GM21576 (cell line): ENCODE measurements around the gene TGFB1.

ENCODE experiments used
- ATAC-seq: cut with Tn5 transposase; IDR thresholded peaks from one replicate; pipeline ENCODE4 v1.9.1; 2021; ENCODE audit warnings: mild to moderate bottlenecking, moderate library complexity; ENCODE audit not compliant: unreplicated experiment

TGFB1 gene

DNA sequence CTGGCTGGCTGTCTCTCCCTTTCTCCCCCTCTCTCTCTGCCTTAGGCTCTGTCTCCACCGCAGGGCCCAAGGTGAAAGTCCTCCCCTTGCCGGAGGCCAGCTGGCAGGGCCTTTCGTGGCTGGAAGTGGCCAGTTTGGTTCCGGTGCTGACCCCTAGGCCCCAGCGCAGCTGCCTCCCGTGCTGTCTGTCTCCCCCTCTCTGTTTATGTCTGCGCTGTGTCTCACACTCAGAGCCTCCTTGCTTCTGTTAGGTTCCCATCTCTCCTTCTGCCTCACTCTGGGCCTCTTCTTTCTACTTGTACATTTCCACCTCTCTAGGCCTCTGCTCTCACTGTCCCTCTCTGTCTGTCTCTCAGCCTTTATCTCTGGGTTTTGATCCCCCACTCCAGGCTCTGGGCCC, 30.7 kb downstream of the TGFB1 start:
- ATAC-seq, result no peak

DNA sequence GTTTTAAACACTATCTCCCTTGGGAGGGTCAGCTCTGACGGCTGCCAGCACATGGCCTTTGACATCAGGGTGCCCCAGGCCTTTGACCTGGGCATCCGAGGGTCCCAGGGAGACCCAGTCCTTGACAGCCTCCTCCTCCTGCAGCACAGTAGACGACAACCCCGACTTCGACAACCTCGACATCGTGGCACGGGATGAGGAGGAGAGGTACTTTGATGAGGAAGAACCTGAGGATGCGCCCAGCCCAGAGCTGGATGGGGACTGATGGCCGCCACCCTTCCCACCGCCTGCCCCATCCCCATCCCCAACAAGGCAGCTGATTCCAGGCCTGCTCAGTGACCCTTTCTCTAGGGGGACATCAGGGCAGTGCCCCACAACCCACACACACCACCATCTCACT, 31.3 kb downstream of the TGFB1 start:
- no peak for ATAC-seq

DNA sequence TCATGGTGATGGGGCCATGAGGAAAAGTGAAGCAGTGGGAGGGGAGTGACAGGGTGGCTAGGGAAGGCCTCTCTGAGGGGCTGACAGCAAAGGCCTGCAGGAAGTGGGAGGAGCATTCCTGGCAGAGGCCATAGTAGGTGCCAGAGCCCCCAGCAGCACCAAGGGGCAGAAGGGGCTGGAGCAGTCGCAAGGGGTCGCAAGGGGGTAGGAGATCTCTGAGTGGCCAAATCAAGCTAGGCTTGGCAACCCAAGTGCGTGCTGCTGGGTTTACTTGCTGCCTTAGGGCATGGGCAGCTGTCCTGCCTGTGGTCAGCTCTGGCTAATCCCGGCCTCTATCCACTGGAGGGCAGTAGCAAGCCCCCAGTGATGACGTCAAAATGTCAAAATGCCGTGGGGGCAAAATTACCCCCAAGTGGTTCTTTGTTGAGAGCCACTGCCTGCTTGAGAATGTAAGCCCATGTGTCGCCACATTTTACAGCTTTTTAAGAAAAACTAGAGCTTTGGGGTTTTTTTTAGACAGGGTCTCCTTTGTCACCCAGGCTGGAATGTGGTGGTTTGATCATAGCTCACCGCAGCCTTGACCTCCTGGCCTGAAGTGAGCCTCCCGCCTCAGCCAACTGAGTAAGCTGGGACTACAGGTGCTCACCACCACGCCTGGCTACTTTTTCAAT, 32.0 kb downstream of the TGFB1 start:
- ATAC-seq, result no peak

DNA sequence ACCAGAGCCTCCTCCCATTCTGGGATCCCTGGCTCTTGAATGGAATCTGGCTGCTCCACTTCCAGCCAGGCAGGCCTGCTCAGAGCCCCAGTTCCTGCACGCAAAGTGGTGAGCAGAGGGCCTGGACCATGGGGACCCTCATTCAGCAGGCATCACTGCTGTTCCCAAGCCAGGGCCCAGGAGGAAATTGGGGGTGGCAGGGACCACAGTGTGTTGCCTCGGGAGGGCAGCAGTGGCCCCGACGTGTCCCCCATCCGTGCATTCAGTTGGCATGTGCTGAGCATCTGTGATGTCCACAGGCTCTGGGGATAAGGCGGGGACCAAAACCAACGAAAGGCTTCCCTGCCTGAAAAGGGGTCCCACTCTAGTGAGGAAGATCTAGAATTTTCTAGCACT, 32.5 kb downstream of the TGFB1 start:
- no peak for ATAC-seq

DNA sequence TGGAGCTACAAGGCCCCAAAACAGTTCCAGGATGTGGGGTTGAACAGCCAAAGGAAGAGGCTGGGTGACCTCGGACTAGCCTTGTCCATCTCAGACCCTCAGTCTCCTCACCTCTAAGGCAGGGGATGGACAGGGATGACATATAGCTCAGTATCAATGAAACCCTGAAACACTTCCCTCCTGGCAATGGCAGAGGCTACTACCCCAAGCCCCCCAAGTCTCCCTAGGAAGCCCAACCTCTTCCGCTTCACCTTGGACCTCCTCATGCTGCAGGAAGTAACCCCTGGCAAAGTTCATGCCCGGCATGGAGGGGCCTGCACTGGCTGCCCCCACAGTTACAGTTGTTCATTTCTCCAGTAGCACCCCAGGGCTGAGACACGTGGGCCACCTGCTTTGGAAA, 33.2 kb downstream of the TGFB1 start:
- no peak for ATAC-seq

DNA sequence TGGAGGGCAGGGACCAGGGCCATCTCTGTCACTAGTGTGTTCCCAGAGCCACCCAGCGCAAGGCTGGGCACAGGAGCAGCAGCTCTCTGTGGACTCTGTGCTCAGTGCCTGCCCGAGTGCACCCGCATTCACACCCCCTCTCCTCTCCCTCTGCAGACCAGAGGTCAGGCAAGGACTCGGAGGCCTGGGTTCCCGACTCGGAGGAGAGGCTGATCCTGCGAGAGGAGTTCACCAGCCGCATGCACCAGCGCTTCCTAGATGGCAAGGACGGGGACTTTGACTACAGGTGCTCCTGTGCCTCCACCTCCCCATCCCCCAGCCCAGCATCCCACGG, 33.6 kb downstream of the TGFB1 start:
- ATAC-seq, result no peak

DNA sequence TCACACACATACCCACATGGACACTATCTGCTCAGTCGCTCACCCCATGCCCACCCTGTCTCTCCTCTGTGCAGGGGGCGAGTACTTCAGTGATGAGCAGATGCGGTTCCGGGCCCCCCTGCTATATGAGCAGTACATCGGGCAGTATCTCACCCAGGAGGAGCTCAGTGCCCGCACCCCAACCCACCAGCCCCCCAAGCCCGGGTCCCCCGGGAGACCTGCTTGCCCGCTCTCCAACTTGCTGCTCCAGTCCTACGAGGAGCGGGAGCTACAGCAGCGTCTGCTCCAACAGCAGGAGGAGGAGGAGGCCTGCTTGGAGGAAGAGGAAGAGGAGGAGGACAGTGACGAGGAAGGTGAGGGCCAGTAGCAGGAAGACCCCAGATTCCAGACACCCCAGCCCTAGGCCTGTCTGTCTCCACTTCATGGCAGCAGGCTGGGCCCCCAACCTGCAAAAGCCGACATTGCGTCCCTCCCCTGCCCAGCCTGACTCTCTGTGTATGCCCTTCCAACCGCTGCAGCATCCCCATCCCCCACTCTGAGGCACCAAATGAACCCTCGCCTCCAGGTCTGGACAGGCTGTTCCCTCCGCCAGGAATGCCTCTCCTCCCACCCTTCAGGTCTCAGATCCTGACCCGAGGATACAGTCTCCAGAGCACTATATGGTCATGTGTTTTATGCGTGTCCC, 34.1 kb downstream of the TGFB1 start:
- no peak for ATAC-seq

DNA sequence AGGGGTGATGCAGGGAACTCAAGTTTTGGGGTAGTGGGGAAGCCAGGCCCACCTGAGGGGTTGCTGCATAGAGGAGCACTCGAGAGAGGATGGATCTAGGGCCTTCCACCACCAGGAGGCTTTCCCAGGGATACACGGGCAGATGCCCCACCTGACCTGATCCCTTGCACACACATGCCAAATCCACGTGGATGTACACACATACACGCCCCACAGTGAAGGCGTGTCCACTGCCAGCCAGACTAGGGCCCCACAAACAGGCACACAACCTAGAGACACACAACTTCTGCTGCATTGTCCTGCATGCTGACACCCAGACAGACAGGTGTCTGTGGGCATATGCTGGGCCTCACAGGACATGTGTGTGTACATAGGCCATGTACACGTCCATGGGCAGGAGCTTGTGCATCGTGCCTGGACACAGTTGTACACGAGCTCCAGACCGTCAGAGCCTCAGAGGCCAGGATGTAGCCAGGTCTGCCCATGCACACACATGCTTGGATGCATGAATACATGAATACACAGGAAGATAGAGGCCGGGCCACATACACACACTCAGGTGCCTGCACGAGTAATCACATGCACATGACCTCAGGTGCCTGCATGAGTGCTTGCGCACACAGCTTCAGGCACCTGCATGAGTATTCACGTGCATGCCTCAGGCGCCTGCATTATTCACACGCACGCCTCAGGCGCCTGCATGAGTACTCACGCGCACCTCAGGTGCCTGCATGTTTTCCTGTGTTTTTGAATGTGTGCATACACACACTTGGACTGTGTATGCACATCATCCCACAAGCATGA, 34.8 kb downstream of the TGFB1 start:
- ATAC-seq, result no peak

DNA sequence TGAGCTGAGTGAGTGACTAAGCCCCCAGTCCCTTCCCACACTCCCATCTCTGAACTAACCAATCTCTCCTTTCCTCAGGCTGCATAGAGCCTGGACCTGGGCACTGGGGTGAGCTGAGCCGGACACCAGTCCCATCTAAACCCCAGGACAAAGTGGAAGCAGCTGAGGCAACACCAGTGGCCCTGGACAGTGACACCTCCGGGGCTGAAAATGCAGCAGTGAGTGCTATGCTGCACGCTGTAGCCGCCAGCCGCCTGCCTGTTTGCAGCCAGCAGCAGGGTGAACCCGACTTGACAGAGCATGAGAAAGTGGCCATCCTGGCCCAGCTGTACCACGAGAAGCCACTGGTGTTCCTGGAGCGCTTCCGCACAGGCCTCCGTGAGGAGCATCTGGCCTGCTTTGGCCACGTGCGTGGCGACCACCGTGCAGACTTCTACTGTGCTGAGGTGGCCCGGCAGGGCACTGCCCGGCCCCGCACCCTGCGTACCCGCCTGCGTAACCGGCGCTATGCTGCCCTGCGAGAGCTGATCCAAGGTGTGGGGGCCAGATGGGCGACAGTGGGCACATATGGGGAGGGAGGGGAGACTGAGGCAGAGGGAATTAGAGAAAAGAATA, 37.3 kb downstream of the TGFB1 start:
- ATAC-seq, result no peak

DNA sequence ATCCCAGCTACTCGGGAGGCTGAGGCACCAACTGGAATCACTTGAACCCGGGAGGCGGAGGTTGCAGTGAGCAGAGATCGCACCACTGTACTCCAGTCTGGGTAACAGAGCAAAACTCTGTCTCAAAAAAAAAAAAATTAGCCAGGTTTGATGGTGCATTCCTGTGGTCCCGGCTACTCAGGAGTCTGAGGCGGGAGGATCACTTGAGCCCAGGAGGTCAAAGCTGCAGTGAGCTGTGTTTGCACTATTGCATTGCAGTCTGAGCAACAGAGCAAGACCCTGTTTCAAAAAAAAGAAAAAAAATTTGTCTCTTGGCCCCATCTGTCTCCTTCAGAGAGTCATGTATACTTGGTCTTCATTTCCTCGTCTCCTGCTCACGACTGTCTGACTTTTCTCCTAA, 42.1 kb downstream of the TGFB1 start:
- no peak for ATAC-seq

DNA sequence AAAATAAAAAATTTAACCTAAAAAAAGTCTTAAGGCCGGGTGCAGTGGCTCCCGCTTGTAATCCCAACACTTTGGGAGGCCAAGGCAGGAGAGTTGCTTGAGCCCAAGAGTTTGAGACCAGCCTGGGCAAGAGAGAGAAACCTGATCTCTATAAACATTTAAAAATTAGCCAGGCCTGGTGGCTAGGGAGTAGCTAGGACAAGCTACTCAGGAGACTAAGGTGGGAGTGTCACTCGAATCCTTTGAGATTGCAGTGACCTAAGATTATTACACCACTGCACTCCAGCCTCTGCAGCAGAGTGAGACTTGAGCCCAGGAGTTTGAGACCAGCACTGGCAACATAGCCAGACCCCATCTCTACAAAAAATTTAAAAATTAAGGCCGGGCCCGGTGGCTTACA, 42.6 kb downstream of the TGFB1 start:
- ATAC-seq, result no peak

DNA sequence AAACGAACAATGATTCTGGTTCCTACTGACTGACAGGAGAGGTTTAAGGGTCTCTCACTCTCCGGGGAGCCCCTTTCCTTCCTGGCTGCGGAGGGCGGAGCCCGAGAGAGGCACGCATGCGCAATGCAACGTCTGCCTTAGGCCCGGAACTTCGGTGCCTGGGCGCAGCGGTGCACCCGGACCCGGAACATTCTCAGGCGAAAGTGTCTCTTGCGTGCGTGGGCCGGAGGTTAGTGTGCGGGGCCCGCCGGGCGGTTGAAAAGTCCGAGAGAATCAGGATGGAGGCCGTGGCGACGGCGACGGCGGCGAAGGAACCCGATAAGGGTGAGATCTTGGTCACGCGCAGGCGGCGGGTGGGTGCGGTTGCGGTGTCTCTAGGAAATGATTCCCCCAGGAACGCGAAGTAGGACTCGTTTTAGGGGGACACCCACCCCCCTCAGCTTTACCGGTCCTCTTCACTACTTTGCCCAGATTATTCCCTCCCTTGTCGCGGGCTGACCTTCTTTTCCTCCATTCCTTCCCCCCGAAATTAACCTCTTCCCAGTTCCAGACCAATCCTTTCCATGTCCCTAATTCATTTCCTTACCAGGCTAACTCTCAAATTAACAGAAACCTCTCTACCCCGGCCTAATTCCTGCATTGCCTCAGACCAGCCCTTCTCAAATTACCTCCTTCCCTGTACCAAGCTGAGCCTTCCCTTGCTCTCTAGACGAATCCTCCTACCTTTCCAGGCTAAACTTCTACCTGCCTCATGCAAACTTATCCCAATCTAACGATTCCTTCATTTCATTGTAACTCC, 43.5 kb downstream of the TGFB1 start, which contains the start of gene CCDC97:
Gene CCDC97 (plus strand): TSS at position 140 of the 799 bp plus-strand sequence. CDS start 139 bp downstream, at position 279.
- peak; percentile 54 for ATAC-seq

DNA sequence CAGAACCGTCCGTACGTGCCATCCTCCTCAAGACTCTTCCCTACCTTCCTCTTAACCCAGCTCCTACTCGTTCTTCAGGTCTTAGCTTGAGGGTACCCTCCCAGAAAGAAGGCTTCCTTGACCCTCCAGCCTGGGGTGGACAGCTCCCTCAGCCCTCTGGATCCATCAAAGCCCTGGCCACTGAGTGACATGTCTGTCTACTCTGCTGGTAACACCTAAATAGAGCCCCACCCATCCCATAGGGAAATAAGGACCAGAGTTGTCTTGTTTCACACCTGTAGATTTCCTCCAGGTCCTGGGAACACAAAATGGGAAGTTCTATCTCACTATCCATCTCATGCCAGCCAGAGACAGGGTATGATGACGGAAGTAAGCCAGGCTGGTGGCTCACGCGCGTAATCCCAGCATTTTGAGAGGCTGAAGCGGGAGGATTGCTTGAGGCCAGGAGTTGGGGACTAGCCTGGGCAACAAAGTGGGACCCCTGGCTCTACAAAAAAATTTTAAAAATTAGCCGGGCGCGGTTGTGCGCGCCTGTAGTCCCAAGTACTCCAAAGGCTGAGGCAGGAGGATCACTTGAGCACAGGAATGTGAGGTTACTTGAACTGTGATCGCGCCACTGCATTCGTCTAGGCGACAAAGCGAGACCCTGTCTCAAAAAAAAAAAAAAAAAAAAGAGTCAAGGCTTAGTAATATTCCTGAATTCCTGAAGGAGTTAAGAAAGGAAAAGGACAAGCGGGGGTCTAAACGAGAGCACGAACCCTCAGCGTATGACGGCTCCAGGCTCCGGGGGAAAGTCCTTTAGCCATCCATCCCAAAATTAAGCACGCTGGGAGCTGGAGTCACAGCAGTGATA, 44.3 kb downstream of the TGFB1 start:
- ATAC-seq, result no peak

DNA sequence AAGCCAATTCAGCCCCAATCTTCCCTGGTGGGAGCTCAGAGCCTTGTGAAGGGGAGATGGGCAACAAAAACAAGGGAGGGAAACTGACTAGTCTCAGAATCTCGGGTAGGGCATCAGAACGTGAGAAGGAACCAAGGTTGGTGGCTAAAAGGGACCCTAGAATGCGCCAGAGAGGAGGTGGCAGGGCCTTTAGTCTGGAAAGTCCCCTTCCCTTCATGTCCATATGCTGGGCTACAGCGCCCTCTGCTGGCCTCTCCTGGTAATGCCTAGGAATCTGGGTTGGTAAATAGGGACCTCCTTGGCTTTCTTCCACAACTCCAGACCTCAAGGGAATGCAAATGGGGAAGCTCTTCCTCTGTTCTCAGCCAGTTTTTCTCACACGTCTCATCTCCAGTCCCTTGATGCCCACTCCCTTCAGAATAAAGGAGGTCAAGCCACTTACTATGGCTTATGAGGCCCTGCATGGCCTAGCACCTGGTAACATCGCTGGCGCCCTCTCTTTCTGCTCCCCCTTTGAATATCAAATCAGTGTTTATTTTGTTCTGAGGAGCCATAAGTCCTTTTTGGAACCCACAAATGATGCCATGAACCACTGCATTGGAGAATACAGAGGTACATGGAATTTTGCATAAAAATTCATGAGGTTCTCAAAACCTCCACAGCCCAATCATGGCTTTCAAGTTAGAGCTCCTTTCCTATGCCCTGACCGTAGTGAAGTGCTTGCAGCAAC, 45.1 kb downstream of the TGFB1 start:
- ATAC-seq, result peak; percentile 43

DNA sequence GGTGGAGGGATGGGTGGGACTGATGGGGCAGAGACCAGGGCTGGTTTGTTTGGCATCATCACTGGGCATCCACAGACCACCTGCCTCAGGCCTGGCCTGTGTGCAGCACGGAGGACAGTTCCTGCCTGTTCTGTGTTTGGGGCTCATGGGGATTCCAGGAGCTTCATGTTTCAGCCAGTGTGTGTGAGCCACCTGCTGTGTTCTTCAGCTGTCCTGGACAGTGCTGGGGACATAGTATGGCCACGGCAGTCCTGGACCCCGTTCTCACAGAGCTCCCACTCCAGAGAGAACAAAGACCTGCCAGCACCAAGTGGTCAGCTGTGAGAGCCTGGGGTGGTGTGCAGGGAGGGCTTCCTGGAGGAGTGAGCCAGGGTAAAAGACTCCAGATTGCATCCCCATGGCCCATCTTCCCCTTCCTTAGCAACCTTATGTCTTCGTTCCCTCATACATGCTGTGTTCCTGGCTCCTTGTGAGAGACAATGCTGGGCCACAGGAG, 45.7 kb downstream of the TGFB1 start:
- ATAC-seq, result no peak

DNA sequence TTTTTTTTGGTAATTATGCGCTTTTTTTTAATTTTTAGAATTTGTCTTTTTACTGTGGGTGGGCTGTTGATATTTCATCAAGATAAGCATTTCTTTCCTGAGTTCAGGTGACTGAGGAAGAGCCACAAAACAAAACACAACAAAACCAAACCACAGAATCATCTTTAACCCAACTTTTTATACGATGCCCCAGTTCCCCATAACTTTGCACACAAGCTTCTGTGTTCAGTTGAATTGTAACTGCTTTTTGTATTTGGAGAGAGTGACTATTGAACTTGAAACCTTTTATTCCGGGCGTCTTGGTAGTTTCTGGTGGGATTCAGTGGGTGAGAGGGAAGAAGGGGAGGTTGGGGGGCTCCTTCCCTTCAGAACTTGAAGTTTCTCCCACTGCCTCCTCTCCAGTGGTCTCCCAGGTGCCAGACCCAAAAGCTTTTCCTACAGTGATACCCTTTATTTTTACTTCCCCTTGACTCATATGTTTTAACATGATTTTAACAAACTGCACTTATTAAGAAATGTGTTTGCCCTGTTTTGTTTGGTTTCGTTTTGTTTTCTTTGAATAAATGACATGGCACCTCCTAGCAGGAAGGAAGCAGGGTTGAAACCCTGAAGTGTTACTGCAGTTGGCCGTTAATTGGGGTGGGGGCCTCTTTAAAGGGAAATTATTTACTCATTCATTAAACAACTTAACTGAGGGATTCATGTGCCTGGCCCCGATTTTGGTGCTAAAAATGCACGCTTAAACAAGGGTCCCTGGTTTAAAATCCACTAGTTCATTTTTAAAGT, 46.4 kb downstream of the TGFB1 start:
- ATAC-seq, result no peak

DNA sequence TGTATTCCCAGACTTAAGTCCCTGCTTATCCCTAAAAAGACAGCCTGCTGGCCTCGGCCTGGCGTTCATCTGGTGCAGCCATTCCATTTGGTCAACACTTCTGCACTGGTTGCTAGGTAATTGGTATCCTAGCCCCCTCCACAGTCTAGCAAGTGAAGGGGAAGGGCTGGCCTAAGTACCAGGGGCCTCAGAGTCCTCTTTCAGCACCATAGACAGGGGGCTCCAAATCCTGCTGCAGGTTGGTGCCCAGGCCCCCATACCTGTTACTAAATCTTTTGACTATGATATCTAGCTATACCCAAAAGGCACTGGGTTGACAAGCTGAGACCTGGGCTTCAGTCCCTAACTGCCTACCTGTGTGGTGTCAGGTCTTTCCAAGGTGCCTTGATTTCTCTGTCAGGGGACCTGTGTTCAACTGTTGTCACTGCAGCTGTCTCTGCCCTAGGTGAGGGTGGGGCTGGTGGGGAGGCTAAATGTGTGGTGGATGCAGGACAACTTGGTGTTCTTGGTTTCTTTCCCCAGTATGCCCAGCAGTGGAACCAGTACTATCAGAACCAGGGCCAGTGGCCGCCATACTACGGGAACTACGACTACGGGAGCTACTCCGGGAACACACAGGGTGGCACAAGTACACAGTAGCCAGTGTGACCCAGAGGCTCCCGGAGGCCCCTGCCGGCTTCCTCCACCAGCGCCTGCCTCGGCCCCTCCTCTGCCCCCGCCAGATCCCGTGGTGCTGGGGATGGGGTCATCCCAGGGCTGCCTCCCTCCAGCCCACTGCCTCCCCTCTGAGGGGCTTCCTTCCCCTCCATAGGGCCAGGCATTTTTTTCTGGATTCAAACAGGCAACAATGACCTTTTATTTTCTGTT, 47.6 kb downstream of the TGFB1 start:
- no peak for ATAC-seq
